Heart left ventricle (tissue), 16 donors: ENCODE measurements around the gene CDC14C. TPM values are rescaled to one million over a fixed set of nuclear protein-coding genes. Genes with fewer than 3 reads are reported as not detected.
A peak's percentile ranks its signal among the peaks of the same experiment; 100 is the strongest.

ENCODE experiments used
- ATAC-seq, 4 donors: fragments of 200-7000 bp; cut with Tn5 transposase; one replicate each; pipeline ENCODE4 v1.9.1; 2020 to 2022; ENCODE audit warnings: moderate library complexity in 4 of 4, mild to moderate bottlenecking in 3 of 4, moderate number of reproducible peaks in 1 of 4
- DNase-seq, 5 donors: peaks; one replicate each; pipeline ENCODE4 v3.0.0-alpha.2; 2020
- H3K27ac ChIP-seq, 12 donors: fragments of 200-600 bp; sonication (generic) in 4 of 12; one replicate each; pipeline versions ENCODE4 v1.5.0 to v1.8.0; 2016 to 2022; ENCODE audit warnings: mild to moderate bottlenecking in 2 of 12
- H3K27me3 ChIP-seq, 9 donors: fragments of 200-600 bp; sonication (generic) in 2 of 9; one replicate each; pipeline versions ENCODE4 v1.5.1 to v1.8.0; 2016 to 2022; ENCODE audit warnings: mild to moderate bottlenecking in 3 of 9
- H3K36me3 ChIP-seq, 9 donors: fragments of 200-600 bp; sonication (generic) in 2 of 9; one replicate each; pipeline versions ENCODE4 v1.5.0 to v1.8.0; 2018 to 2022; ENCODE audit warnings: mild to moderate bottlenecking in 2 of 9
- H3K4me1 ChIP-seq, 12 donors: fragments of 200-600 bp; sonication (generic) in 4 of 12; one replicate each; pipeline versions ENCODE4 v1.5.0 to v1.8.0; 2016 to 2022; ENCODE audit warnings: mild to moderate bottlenecking in 3 of 12
- H3K4me3 ChIP-seq, 12 donors: fragments of 200-600 bp; sonication (generic) in 4 of 12; one replicate each; pipeline versions ENCODE4 v1.5.0 to v1.8.0; 2017 to 2022; ENCODE audit warnings: mild to moderate bottlenecking in 9 of 12, moderate library complexity in 4 of 12
- H3K9me3 ChIP-seq, 12 donors: fragments of 200-600 bp; sonication (generic) in 4 of 12; one replicate each; pipeline versions ENCODE4 v1.5.0 to v1.8.0; 2016 to 2022; ENCODE audit warnings: mild to moderate bottlenecking in 1 of 12
- POLR2A ChIP-seq, 2 donors: fragments of 450-650 bp; IDR thresholded peaks; one replicate each; pipeline ENCODE4 v1.6.1; 2017; ENCODE audit warnings: antibody characterized with exemption in 2 of 2, mild to moderate bottlenecking in 2 of 2, moderate library complexity in 2 of 2
- WGBS, 4 donors: extraction: QIAGEN DNeasy Blood & Tissue Kit in 2 of 4; methylation state at CpG; one replicate each; pipeline versions ENCODE4 v1.1.5 to v1.1.7; 2013 to 2018; 5-methylcytosine and 5-hydroxymethylcytosine counted together
- intact Hi-C, 10 donors: fragments of 100-400 bp; cut with DNase I; formaldehyde crosslinking; loops; one replicate each; pipeline versions ENCODE4 v1.11.1 to v1.14.2; 2022
- polyA plus RNA-seq, 2 donors: library from polyadenylated mRNA; stranded (reverse); fragments of 200-250 nt; gene quantifications; one replicate each; pipeline ENCODE4 v1.2.3, GENCODE V29; 2013
- total RNA-seq, 9 donors: library from RNA; depleted of rRNA in 2 of 9; stranded (reverse); fragments of >200 nt in 2 of 9; fragmentation: NEBNext Ultra II Directional in 3 of 9; extraction: Animal tissue kit (Norgen Biotek cat#: 25700) in 3 of 9; gene quantifications; one replicate each; pipeline versions ENCODE4 v1.1.0 to v1.2.4, GENCODE V29; 2016 to 2023
- TF ChIP-seq, protein P1 (sequence below), 12 donors: fragments of 200-600 bp; sonication (generic) in 4 of 12; IDR thresholded peaks; one replicate each; pipeline versions ENCODE4 v1.5.0 to v1.8.0; 2018 to 2022; ENCODE audit warnings: antibody characterized with exemption in 12 of 12, mild to moderate bottlenecking in 5 of 12
- donor health status: ischemic (EF 13 %, LVEDD 7.1; RV severe dilation, severe dysfunction).
- donor health status: healthy with polysubstance abuse.
- donor health status: DM: no; HTN: yes; CAD: no.
- donor health status: DM: no; HTN: no; CAD: no.
- donor health status: ischemic (EF 25% LVEDD 6.9; RV normal size, moderate dysfunction).
- donor health status: ischemic (EF 25% LVEDD 5.7; RV mildly dilated, moderate dysfunction).
- donor health status: healthy.
- donor health status: DM: yes; HTN: yes; CAD: no.
- donor health status: ischemic (EF 35%, LVEDD 5.7; RV mildly dilated, moderate dysfunction).
- donor health status: nonischemic (EF 11% LVEDD 7.7; RV severe dilation, severe dysfunction).
- donor health status: DM: yes; HTN: yes; CAD: no.
- donor health status: PGD.
- donor health status: ischemic (EF 29% LVEDD 5.4; RV normal size, mild dysfunction).
- donor health status: nonischemic (EF 23%, LVEDD 6.1; RV moderate dilation, normal function).

CDC14C gene
- total and polyA plus RNA-seq, 11 donors, result not detected

DNA sequence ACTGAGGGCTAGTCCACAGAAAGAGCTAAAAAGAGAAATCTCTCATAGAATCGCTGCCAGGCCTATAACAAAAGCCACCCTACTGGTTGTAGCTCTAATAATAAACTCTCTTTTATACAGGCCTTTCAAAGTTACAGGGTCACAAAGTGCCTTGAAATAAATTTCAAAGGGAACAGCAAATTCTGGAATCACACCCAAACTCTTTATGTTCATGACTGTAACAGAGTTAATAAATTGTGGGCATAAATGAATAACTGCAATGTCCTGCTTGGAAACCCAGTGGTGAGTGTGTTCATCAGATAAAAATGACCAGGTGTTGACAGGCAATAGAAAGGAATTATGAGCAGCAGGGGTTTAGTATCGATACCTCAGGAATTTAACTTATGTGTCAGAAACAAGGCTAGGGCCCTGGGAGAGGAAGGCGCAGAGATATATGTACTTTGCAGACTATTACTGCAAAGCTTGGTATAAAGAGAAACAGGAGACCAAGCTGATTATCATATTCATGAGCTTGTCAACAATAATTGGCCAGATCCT, 9.3 kb downstream of the CDC14C start:
- H3K27me3 ChIP-seq, result no peaks in the 10 kb centered on the region
- ATAC-seq (no peak), DNase-seq (no peak)
- TF ChIP-seq, protein P1, sequence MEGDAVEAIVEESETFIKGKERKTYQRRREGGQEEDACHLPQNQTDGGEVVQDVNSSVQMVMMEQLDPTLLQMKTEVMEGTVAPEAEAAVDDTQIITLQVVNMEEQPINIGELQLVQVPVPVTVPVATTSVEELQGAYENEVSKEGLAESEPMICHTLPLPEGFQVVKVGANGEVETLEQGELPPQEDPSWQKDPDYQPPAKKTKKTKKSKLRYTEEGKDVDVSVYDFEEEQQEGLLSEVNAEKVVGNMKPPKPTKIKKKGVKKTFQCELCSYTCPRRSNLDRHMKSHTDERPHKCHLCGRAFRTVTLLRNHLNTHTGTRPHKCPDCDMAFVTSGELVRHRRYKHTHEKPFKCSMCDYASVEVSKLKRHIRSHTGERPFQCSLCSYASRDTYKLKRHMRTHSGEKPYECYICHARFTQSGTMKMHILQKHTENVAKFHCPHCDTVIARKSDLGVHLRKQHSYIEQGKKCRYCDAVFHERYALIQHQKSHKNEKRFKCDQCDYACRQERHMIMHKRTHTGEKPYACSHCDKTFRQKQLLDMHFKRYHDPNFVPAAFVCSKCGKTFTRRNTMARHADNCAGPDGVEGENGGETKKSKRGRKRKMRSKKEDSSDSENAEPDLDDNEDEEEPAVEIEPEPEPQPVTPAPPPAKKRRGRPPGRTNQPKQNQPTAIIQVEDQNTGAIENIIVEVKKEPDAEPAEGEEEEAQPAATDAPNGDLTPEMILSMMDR (IDR thresholded peaks at IDR 0.05), result no peak
- TF ChIP-seq POLR2A (IDR thresholded peaks at IDR 0.05), result no peak
- 59 to 70% (median 61%) methylated on average over 3 of the region's 3 CpGs for WGBS, 4 donors
- intact Hi-C loops, result no loop called here
- H3K36me3 ChIP-seq, result no peaks in the 10 kb centered on the region
- H3K9me3 ChIP-seq, result no peaks in the 10 kb centered on the region
- H3K4me1 ChIP-seq, result no peaks in the 10 kb centered on the region
- no peak overlapping the region for H3K4me3 ChIP-seq
- H3K27ac ChIP-seq, result no peak overlapping the region

DNA sequence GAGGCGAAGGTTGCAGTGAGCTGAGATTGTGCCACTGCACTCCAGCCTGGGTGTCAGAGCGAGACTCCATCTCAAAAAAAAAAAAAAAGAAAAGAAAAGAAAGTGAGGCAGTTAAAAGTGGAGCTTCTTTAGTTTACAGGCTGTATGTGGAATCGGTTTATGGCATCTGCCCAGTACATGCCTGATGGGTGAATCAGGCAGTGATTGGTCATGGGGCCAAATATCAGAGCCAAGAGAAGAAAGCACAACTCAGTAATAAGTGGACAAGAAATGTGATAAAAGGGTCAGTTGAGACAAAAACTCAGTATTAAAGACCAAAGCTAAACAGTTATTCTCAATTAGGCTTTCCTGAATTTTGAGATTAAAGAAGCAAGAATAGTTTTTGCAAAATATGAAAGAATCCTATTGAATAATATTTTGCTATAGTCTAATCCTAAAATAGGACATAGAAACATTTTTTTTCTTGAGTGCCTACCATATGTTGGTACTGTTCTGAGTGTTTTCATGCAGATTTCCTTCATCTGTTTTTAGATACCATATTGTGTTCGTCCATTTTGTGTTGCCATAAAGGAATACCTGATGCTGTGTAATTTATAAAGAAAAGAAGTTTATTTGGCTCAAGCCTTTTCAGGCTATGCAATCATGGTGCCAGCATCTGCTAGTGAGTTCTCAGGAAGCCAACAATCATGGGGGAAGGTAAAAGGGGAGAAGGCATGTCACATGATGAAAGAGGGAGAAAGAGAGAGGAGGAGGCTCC, 14.4 kb downstream of the CDC14C start:
- DNase-seq (peak in 4 of 5 donors; percentile 19 to 35 (median 32)), ATAC-seq (peak in 3 of 4 donors; percentile 56 to 81 (median 75))
- H3K27me3 ChIP-seq, result no peaks in the 10 kb centered on the region
- TF ChIP-seq, protein P1 (IDR thresholded peaks at IDR 0.05), result no peak
- TF ChIP-seq POLR2A (IDR thresholded peaks at IDR 0.05), result no peak
- intact Hi-C loops, result no loop called here
- H3K27ac ChIP-seq, result no peak overlapping the region
- H3K36me3 ChIP-seq, result no peaks in the 10 kb centered on the region
- H3K4me1 ChIP-seq, result no peaks in the 10 kb centered on the region
- no peak overlapping the region for H3K4me3 ChIP-seq
- 62 to 78% (median 69%) methylated on average over 4 of the region's 4 CpGs for WGBS, 4 donors
- no peaks in the 10 kb centered on the region for H3K9me3 ChIP-seq

DNA sequence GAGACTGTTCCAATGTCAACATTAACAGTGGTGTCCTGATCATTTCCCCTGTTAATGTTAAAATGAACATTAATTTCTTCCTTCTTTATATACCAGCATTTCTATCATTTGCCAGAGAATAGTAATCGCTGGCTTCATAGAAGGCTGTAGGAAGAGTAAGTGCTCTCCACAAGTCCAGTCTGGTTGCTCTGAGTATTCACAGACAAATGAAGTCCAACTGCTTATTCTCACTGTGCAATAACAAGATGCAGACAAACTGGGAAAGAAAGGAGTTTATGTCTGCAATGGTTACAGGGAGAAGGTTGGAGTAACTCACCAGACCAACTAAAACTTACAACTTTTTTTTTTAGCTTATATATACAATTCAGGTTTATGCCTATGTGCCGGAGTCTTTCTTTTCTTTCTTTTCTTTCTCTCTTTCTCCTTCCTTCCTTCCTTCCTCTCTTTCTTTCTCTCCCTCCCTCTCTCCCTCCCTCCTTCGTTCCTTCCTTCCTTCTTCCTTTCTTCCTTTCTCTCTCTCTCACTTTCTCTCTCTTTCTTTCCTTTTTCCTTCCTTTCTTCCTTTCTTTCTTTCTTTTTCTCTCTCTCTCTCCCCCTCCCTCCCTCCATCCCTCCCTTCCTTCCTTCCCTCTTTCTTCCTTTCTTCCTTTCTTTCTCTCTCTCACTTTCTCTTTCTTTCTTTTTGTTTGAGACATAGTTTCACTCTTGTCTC, 19.1 kb downstream of the CDC14C start:
- 65 to 73% (median 69%) methylated on average over 3 of the region's 3 CpGs for WGBS, 4 donors
- intact Hi-C loops, result no loop called here
- Histone ChIP-seq H3K27ac (no peak overlapping the region), H3K9me3 (peaks cover 0 to 5% (median 0%) of the 10 kb centered on the region in 12 donors), H3K4me1 (no peaks in the 10 kb centered on the region), H3K4me3 (no peak overlapping the region), H3K36me3 (no peaks in the 10 kb centered on the region), H3K27me3 (no peaks in the 10 kb centered on the region)
- TF ChIP-seq POLR2A (IDR thresholded peaks at IDR 0.05), result no peak
- TF ChIP-seq, protein P1 (IDR thresholded peaks at IDR 0.05), result no peak
- DNase-seq, result no peak
- ATAC-seq, result no peak

DNA sequence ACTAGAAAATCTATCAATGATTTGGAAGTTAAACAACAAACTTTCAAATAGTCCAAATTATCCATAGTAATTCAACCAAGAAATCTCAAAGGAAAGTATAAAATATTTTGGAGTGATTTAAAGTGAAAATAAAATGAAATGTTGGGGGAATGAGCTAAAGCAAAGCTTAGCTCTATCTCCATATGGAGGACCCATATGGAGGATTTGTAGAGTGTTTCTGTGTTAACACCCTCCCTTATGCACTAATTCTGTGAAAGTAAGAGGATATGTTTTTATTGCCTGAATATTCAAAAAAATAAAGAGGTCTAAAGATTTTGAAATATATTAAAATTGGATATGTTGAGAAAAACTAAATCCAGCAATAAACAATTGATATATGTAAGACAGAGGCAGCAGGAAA, 31.6 kb downstream of the CDC14C start:
- Histone ChIP-seq H3K27ac (no peak overlapping the region), H3K36me3 (no peaks in the 10 kb centered on the region), H3K4me3 (no peak overlapping the region), H3K9me3 (peaks cover 0 to 7% (median 0%) of the 10 kb centered on the region in 12 donors), H3K27me3 (no peaks in the 10 kb centered on the region), H3K4me1 (no peaks in the 10 kb centered on the region)
- ATAC-seq, result no peak
- TF ChIP-seq, protein P1 (IDR thresholded peaks at IDR 0.05), result no peak
- TF ChIP-seq POLR2A (IDR thresholded peaks at IDR 0.05), result no peak
- no peak for DNase-seq
- intact Hi-C loops, result no loop called here
